ENCODE results near the gene DNPH1.

The DNPH1 gene

GRCh38 chr6:43243664-43244321 is 14.5 kb upstream of the DNPH1 start:
- DNase-seq = no peak

- DNase-seq = no peak
Observed at GRCh38 chr6:43242908-43243663, 13.8 kb upstream of the DNPH1 start, which contains the start of gene TTBK1. Gene TTBK1 (plus strand): TSS chr6:43243481. CDS start chr6:43246661, 3,180 bp downstream.

GRCh38 chr6:43241446-43241845 is 12.2 kb upstream of the DNPH1 start:
- DNase-seq = no peak

GRCh38 chr6:43240950-43241349 is 11.7 kb upstream of the DNPH1 start:
- DNase-seq = no peak

- no peak for DNase-seq
Observed at GRCh38 chr6:43239054-43239453, 9.8 kb upstream of the DNPH1 start.

- DNase-seq = no peak
Observed at GRCh38 chr6:43235841-43236240, 6.6 kb upstream of the DNPH1 start.

GRCh38 chr6:43231735-43232450 is 2.6 kb upstream of the DNPH1 start:
- no peak for DNase-seq

- no peak for DNase-seq
Observed at GRCh38 chr6:43231053-43231452, 1.8 kb upstream of the DNPH1 start.

- no peak for DNase-seq
Observed at GRCh38 chr6:43229803-43230620, 731 bp upstream of the DNPH1 start.

GRCh38 chr6:43226192-43226851 is 3.0 kb downstream of the DNPH1 start:
- DNase-seq = no peak

- DNase-seq = no peak
Observed at GRCh38 chr6:43223175-43223574, 6.1 kb downstream of the DNPH1 start.

GRCh38 chr6:43222418-43223059 is 6.7 kb downstream of the DNPH1 start:
- DNase-seq = no peak

GRCh38 chr6:43221046-43221972 is 8.0 kb downstream of the DNPH1 start:
- no peak for DNase-seq

GRCh38 chr6:43220439-43220951 is 8.8 kb downstream of the DNPH1 start:
- no peak for DNase-seq

- no peak for DNase-seq
Observed at GRCh38 chr6:43219814-43220213, 9.5 kb downstream of the DNPH1 start.

- DNase-seq = no peak
Observed at GRCh38 chr6:43219119-43219518, 10.2 kb downstream of the DNPH1 start.

GRCh38 chr6:43217351-43217750 is 11.9 kb downstream of the DNPH1 start:
- no peak for DNase-seq

- DNase-seq = no peak
Observed at GRCh38 chr6:43216200-43216599, 13.1 kb downstream of the DNPH1 start.

- no peak for DNase-seq
Observed at GRCh38 chr6:43215066-43215465, 14.2 kb downstream of the DNPH1 start.

GRCh38 chr6:43213431-43213830 is 15.8 kb downstream of the DNPH1 start:
- DNase-seq = no peak
